Stimulated activated CD4-positive, alpha-beta T cell treated with anti-CD3 and anti-CD28 coated beads, Interleukin-2, amount 100 ng/mL, for 24 hours (primary cell): ENCODE measurements around the gene ANKRD7.
"Not testable (repeated sequence)": the region's sequence is repeated elsewhere in the genome, so short reads cannot be mapped to it uniquely, and the experiment has no call there.

Experiments
- DNase-seq, 2 donors: peaks; one replicate each; pipeline ENCODE4 v3.0.0-alpha.2; 2020

The ANKRD7 gene

GRCh38 chr7:118239014-118239413 lies 14.5 kb downstream of the ANKRD7 start:
- DNase-seq = no peak

GRCh38 chr7:118240320-118240719 lies 15.8 kb downstream of the ANKRD7 start:
- not testable (repeated sequence) for DNase-seq

- no peak for DNase-seq
Observed at GRCh38 chr7:118243695-118244094, 19.2 kb downstream of the ANKRD7 start.

- DNase-seq = no peak
Observed at GRCh38 chr7:118245267-118246040, 20.9 kb downstream of the ANKRD7 start.

GRCh38 chr7:118250860-118251494 lies 26.5 kb downstream of the ANKRD7 start:
- no peak for DNase-seq

GRCh38 chr7:118252087-118252486 lies 27.6 kb downstream of the ANKRD7 start:
- DNase-seq = no peak

- no peak for DNase-seq
Observed at GRCh38 chr7:118259115-118259514, 34.6 kb downstream of the ANKRD7 start.

GRCh38 chr7:118264836-118265235 lies 40.3 kb downstream of the ANKRD7 start:
- no peak for DNase-seq

GRCh38 chr7:118280319-118281012 lies 56.0 kb downstream of the ANKRD7 start:
- DNase-seq = no peak

GRCh38 chr7:118281196-118281595 lies 56.7 kb downstream of the ANKRD7 start:
- no peak for DNase-seq

GRCh38 chr7:118285358-118285757 lies 60.9 kb downstream of the ANKRD7 start:
- DNase-seq = no peak

- DNase-seq = no peak
Observed at GRCh38 chr7:118286131-118286530, 61.6 kb downstream of the ANKRD7 start.

- DNase-seq = no peak
Observed at GRCh38 chr7:118288098-118288497, 63.6 kb downstream of the ANKRD7 start.

- no peak for DNase-seq
Observed at GRCh38 chr7:118289476-118289875, 65.0 kb downstream of the ANKRD7 start.
